ENCODE data around the gene KIF24. TPM values are rescaled to one million over a fixed set of nuclear protein-coding genes. Genes with fewer than 3 reads are reported as not detected.

The KIF24 gene
- total and polyA plus RNA-seq, 2 of the 4 experiments (the other 2 are of a cell fraction) = 1.4 to 3.0 TPM

- Histone ChIP-seq H2AK9ac (replicated peaks; ENCODE audit: low read depth, low read length, poor library complexity) (no peak overlapping the region), H3K79me1 (ENCODE audit: low read depth in 1 of 2, low read length in 2 of 2) (peaks cover 44 to 60% of the 10 kb centered on the region in 2 experiments), H2AK5ac (ENCODE audit: low read depth, low read length) (no peak overlapping the region), H4K91ac (ENCODE audit: insufficient read depth, low read depth, low read length) (no peak overlapping the region), H3K14ac (replicated peaks; ENCODE audit: low read depth, low read length) (no peak overlapping the region), H3K4ac (ENCODE audit: low read depth, low read length) (0 out of 2 replicates have a peak overlapping the region, but pooled peaks have one; percentile 39), H3K36me3 (ENCODE audit: control insufficient read depth, insufficient read depth, low read length) (no peaks in the 10 kb centered on the region), H3K9me1 (ENCODE audit: insufficient read depth, low read length) (peaks cover 3% of the 10 kb centered on the region; the same call in 1 of the 2 replicates), H2BK15ac (ENCODE audit: low read depth, low read length) (no peak overlapping the region), H4K20me1 (ENCODE audit: insufficient read depth, low read length) (no peaks in the 10 kb centered on the region), H3K9ac (ENCODE audit: low read depth, low read length) (no peak overlapping the region), H2BK5ac (ENCODE audit: low read depth, low read length, poor library complexity, severe bottlenecking) (peak overlapping the region; percentile 50), H3K18ac (ENCODE audit: low read depth, low read length) (no peak overlapping the region), H3K4me2 (ENCODE audit: low read depth, low read length) (no peak overlapping the region), H2BK120ac (ENCODE audit: low read depth, low read length) (no peak overlapping the region), H2AFZ (replicated peaks; ENCODE audit: low read length, poor library complexity) (no peak overlapping the region), H3K56ac (ENCODE audit: extremely low read depth, insufficient read depth, low read length) (no peak overlapping the region), H3K9me3 (ENCODE audit: control insufficient read depth, insufficient read depth, low read length) (no peaks in the 10 kb centered on the region), H3K23ac (ENCODE audit: low read depth, low read length) (no peak overlapping the region), H4K5ac (ENCODE audit: low read depth, low read length) (no peak overlapping the region), H3K4me3 (ENCODE audit: insufficient read depth, low read depth, low read length) (no peak overlapping the region), H3K27ac (ENCODE audit: insufficient read depth, low read length) (no peak overlapping the region), H2BK20ac (ENCODE audit: low read depth, low read length) (no peak overlapping the region), H4K8ac (ENCODE audit: low read depth in 2 of 2, low read length in 2 of 2) (peak overlapping the region in 1 of 2 experiments; percentile 60; a peak in 2 of 4 replicates), H3K27me3 (ENCODE audit: control insufficient read depth, insufficient read depth, low read length) (no peaks in the 10 kb centered on the region), H3K4me1 (ENCODE audit: control insufficient read depth, insufficient read depth, low read length) (peaks cover 8% of the 10 kb centered on the region)
- WGBS, 2 experiments (ENCODE audit: extremely low coverage in 2 of 2, insufficient read length in 1 of 2) = no CpG with 5 or more reads among the region's 1 CpG
- BruUV-seq (replicated peaks) = no TSS peak
- no peak for ATAC-seq (ENCODE audit: low read depth)
- in situ Hi-C loops (cut with MboI; ENCODE audit: low sequenced_read_pairs) = no loop called here
- no peak for DNase-seq
- dilution Hi-C loops (cut with HindIII; ENCODE audit: low sequenced_read_pairs, unreplicated experiment) = no loop called here
- intact Hi-C loops (cut with micrococcal nuclease) = loop anchor here (10.0 kb wide), 1 partner anchor 202 kb away; the partner anchor contains the start of gene DCAF12
- TF ChIP-seq MAZ (IDR thresholded peaks at IDR 0.05; ENCODE audit: borderline replicate concordance, low read depth, low read length) = no peak
- no peak for TF ChIP-seq MXI1 (IDR thresholded peaks at IDR 0.05; ENCODE audit: borderline replicate concordance, low read depth, low read length)
- TF ChIP-seq MAFK (IDR thresholded peaks at IDR 0.05; ENCODE audit: low read depth, low read length) = peak; percentile 85
- ChIA-PET POLR2A (ENCODE audit: unreplicated experiment) (interaction anchor here (0.7 kb wide), 1 partner anchor 548 kb away, joined by 3 read pairs; no protein-coding TSS in a partner anchor), CTCF (no interaction called here)
These were observed 2.4 kb downstream of the KIF24 start for GRCh38 chr9:34326690-34327089.
